Hepatic stellate cell (primary cell): ENCODE measurements around the gene VANGL1.

ENCODE experiments used
- DNase-seq: peaks from one replicate; pipeline ENCODE4 v3.0.0; 2011; ENCODE audit warnings: low spot score

The VANGL1 gene

DNA sequence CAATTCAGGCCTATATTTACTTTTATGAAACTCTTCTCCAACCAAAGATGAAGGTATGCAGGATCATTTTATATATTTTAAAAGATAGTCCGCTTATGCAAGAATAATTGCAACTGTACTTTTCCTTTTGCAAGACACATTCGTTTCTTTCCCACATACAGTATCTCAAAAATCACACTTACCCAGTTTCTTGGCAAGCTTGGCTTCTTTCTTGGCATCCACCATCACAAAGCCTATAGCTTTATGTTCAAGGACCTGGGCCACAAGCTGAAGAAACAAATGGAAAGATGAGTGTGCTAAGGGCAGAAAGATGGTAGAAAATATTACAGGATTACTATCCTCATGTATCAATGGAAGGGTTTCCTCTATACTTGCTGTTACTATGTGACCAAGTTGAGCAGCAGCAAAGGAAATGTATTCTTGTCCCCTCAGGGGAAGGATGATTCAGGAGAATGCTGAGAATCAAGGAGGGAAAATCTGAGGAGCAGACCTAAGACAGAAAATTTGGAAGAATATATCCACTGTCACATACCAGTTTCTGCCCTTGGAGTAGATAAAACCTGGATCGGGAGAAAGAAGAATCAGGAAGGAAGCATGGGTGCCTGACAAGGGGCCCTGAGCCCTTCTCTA is 103.0 kb downstream of the VANGL1 start:
- no peak for DNase-seq

DNA sequence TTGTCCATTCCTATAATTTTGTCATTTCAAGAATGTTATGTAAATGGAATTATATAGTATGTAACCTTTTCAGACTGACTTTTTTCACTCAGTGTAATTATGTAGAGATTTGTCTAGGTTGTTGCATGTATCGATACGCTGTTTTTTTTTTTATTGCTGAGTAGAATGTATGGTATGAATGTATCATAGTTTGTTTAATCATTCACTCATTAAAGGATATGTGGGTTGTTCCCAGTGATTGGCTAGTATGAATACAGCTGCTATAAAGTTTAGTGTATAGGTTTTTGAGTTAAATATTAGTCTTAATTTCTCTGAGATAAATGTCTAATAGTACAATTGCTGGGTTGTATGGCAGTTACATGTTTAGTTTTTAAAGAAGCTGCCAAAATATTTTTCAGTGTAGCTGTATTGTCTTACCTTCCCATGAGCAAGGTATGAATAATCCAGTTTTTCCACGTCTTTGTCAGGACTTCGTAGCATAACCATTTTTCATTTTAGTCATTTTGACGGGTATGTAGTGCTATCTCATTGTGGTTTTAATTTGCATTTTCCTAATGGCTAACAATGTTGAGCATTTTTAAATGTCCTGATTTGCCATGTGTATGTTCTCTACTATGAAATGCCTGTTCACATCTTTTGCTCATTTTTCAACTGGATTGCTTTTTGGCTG is 104.4 kb downstream of the VANGL1 start:
- no peak for DNase-seq
